GM18498 (cell line): ENCODE results near the gene CYB561D2.
"Not testable (repeated sequence)": the region's sequence is repeated elsewhere in the genome, so short reads cannot be mapped to it uniquely, and the experiment has no call there.

Source experiments
- ATAC-seq: cut with Tn5 transposase; IDR thresholded peaks from one replicate; pipeline ENCODE4 v1.9.1; 2021; ENCODE audit warnings: mild to moderate bottlenecking, moderate library complexity; ENCODE audit not compliant: unreplicated experiment

The CYB561D2 gene, protein sequence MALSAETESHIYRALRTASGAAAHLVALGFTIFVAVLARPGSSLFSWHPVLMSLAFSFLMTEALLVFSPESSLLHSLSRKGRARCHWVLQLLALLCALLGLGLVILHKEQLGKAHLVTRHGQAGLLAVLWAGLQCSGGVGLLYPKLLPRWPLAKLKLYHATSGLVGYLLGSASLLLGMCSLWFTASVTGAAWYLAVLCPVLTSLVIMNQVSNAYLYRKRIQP

DNA sequence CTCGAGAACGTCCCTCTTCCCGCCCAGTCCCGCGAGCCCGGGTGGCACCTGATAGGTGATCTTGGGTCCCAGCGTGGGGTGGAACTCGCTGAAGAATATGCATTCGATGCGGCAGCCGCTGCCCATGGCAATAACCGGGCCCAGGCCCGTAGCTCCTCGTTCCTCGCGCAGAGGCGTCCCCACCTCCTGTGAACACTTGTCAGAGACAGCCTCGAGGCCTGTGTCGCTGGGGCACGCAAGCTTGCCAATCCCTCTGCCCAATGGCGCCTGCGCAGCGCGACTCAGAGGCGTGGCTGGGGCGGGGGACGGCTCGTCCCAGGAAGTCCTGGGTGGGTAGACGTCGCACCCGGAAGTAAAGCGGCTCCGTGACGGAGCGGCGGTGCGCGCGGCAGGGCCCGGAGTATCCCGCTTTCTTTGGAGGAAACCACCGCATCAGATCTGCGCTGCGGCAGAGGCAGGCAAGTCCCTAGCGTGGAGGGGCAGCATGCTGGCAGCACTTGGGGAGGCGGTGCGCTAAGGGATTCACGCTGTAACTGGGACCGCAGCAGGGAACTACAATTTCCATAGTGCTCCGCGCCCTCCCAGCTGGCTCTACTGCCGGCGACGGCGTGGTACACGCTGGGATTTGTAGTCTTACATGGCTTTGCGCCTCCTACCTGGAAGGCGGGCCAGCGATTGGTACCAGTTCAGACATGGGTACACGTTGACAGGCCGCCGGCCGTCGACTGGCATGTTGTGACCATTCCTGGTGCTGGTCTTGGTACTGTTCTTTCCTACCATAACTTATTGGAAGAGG is at the start of gene CYB561D2, which contains the start of gene NPRL2:
CYB561D2 (plus strand) TSS at position 336 of the 796 bp plus-strand sequence. CDS start 572 bp downstream, outside the sequence.
NPRL2 (minus strand) TSS at position 249 of the 796 bp plus-strand sequence; CDS start at position 126, 123 bp downstream.
- ATAC-seq, result peak; percentile 85

DNA sequence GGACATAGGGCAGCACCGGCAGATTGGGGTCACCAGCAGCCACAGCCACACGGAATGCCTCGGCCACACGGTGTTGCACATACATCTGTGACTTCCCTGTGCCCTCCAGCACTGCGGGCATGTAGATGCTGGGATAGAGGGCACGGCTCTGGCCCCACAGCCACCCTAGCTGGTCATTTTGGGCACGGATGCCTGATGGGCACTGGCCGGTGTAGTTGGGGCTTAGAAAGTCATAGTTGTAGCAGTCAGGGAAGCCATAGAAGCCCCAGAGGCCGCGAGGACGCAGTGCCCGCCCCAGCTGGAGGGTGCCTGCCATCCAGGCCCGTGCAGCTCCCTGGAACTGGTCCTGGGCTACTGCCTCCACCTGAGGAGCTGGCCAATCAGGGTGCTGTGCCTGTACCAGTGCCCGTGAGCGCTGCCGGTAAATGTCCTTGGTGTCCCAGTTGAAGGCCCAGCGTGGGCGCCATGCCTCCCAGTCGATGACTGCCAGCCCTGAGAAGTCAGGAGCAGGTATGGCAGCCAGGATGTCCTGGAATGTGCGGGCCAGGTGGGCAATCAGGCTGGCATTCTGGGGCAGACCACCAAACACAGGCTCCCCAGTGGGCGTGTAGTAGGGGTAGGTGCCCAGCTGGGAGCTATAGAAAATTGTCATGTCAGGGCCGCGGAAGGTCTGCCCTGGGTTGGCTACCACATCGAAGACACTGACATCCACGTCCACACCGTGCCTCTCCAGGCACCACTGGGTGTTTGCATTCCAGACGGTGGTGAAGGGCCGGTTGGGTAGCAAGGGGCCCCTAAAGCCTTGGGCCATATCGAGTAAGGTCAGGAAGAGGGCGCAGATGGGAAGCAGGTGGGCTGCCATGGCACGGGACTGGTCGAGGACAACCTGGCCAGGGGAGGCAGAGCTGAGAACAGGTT is 48.3 kb upstream of the CYB561D2 start:
- ATAC-seq, result no peak

DNA sequence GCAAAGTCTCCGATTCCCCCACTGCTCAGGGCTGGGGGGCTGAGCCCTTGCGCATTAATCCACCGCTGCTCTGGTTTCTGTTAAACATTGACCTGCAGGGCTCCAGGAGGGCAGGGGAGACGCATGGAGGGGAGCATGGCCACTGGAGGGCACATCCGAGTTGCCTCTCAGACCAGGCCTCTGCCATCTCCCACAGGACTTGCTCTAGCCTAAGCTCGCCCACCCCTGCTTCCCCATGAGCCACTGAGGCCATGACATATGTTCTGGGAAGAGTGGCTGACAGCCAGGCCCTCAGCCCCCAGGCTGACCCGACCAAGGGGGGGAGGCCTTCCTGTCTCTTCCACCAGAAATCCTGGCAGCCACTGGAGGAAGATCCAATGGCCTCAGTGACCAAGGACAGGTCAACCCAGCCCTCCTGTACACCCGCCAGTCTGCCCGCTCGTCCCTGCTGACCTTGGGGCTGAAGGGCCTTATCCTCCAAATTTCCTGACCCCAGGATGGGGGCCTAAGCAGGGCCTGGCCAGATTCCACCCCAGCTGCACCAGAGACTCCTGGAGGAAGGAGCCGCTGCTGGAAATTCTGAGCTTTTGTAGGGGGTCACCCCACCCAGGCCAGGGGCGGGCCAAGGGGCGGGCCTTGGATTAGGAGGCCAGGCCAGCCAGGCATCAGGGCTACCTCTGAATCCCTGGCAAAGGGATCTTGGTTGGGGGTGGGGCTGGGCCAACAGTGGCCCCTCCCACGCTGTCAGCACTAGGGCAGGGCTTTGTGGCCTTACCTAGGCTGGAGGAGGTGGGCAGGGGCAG is 47.4 kb upstream of the CYB561D2 start, which contains the start of gene HYAL1:
HYAL1 (minus strand) TSS at position 562 of the 803 bp plus-strand sequence. CDS start 618 bp downstream, outside the sequence.
- no peak for ATAC-seq

DNA sequence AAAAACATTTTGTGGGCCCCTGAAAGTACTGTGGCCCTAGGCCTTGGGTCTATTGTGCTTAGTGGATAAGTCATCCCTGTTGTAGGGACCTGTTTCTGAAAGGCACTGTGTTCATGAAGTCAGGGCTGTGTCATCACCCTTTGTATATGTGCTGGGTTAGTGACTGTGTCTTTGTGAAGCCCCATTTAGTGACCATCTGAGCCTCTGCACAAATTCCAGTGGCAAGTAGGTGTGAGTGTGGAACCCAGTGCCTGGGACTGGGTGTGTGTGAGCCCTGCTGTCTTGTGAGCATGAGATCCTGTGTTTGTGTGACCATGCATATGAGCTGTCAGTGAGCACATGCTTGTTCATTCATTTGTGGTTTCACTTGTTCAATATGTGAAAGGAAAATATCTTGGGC is 46.1 kb upstream of the CYB561D2 start:
- ATAC-seq, result no peak

DNA sequence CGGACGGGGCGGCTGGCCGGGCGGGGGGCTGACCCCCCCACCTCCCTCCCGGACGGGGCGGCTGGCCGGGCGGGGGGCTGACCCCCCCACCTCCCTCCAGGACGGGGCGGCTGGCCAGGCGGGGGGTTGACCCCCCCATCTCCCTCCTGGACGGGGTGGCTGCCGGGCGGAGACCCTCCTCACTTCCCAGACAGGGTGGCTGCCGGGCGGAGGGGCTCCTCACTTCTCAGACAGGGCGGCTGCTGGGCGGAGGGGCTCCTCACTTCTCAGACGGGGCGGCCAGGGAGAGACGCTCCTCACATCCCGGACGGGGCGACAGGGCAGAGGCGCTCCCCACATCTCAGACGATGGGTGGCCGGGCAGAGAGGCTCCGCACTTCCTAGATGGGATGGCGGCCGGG is 38.6 kb upstream of the CYB561D2 start:
- not testable (repeated sequence) for ATAC-seq

DNA sequence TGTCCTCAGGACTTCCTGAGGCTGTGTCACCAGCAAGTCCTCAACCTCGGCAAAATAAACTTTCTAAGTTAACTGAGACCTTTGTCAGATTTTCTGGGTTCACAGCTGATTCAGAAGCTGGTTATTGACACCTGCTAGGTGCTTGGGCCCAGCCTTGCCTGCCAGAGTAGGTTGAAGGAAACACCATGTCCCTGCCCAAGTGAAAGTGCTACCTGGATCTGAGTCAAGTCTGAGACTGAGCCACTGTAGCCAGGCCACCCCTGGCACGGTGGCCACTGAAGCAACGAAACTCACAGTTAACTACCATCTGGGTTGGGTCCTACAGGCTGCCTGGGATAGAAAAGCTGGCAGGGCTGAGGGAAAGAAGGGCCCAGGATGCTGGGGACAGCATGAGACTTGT is 36.3 kb upstream of the CYB561D2 start:
- no peak for ATAC-seq

DNA sequence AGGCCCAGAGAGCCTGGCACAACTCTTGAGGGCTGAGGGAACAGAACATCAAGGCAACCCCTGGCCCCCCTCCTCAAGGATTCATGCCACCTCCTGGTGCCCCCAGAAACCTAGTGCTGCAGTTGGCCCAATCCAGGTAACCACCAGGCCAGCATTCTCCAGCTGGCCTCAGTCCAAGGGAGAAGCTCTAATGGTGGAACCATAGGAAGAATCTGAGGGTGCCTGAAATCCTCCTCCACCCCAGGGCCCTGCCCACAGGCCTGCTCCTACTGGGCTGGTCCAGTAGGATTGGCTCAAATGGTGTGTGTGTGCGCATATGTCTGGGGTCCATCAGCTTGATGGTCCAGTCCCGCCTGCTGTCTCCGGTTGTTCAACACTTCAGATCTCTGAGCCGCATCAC is 35.8 kb upstream of the CYB561D2 start:
- no peak for ATAC-seq

DNA sequence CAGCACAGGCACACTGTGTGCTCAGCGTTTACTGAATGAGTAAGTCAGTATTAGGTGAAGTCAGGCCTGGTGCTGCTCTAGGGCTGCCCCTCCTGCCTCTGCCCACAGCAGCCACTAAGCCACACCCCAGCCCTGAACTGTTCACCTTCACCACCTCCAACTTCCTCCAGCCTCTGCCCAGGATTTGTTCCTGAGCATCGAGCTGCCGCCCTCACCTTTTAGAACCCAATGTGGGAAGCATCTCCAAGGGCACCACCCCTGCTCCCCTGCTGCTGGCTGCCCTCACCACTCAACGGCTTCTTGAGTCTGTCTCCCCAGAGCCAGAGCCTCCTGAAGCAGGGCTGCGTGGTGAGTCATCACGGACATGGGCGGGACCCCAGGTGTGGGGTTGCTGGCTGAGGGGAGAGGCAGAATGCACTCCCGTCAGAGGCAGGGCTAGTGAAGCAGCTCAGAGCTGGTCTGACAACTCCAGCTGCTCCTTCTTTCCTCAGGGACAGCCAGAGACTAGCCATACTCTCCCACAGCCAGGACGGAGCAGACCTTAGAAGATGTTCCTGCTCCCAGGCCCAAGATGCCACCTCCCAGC is 33.9 kb upstream of the CYB561D2 start:
- no peak for ATAC-seq

DNA sequence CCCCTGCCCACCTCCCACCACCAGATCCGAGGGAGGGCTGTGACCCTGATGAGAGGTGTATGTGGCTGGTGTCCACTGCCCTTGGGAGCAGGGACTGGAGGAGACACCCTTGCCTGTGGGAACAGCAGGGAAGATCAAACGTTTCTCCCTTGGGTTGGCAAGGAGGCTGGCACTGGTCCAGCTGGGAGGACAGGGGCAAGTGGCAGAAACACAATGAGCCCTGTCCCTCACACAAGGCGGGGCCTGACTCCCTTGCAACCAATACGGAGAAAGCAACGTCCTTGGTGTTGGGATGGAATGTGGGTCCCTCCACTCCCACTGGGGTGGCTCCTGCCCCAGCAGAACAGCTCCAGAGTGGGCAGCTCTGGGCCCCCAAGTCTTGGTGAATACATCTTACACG is 33.4 kb upstream of the CYB561D2 start:
- ATAC-seq, result no peak

DNA sequence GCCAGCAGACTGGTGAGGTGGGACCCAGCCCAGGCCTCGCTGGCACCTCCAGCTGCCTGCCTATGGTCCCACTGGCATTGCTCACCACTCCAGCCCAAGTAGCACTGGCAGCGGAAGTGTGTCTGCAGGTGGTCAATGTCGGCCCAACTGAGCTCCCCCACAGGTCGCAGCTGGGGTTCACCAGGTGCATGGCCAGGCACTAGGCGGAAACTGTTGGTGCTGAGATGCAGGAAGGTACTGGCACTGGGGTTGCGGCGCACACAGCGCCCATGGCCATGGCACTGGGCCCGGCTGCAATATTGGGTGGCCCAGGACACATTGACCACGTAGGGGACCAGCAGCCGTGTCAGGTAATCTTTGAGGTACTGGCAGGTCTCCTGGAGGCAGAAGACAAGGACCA is 32.5 kb upstream of the CYB561D2 start:
- no peak for ATAC-seq

DNA sequence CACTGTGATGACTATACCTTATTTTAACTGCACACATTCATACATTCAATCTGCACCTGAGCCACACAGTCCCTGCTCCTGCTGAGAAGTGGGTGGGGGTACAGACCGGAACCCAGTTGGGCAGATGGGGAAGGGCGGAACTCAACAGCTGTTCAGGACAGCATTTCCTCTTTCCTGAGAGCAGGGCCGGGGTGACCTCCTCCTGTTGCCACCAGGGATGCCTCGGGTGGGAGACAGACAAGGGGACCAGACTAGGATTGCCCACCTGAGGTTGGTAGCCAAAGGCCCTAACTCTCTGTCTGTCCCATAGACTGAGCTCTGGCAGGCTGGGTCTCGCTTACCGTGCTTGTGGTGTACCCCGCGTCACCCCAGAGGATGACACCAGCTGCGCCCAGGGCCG is 32.0 kb upstream of the CYB561D2 start:
- no peak for ATAC-seq

DNA sequence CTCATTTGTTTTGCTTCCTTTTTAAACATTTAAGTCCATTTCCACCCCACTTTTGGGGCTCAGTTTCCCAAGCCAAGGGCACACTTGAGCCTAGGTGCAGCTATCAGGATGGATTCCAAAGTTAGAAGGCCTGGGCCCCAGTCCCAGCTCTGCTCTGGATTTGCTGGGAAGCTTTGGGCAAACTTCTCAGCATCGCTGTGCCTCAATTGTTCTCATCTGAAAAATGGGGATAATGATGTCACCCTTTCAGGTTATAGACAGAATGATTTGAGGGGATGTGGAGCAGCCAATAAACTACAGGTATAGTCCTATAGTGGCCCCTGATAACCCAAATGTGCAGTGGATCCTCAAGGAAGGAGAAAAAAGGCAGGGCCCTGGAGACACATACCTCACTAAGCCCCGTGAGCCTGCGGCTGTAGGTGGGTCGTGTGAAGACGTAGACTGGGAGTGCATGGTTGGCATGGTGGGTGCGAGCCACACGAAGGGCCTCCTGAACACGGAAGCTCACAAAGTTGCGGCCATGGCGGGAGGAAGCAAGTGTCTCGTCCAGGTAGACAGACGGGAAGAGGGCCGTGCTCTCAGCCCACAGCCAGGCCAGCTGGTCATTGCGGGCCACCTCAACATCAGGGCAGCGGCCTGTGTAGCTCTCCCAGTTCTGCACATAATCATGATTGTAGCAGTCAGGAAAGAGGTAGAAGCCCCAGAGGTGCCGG is 31.3 kb upstream of the CYB561D2 start:
- ATAC-seq, result no peak

DNA sequence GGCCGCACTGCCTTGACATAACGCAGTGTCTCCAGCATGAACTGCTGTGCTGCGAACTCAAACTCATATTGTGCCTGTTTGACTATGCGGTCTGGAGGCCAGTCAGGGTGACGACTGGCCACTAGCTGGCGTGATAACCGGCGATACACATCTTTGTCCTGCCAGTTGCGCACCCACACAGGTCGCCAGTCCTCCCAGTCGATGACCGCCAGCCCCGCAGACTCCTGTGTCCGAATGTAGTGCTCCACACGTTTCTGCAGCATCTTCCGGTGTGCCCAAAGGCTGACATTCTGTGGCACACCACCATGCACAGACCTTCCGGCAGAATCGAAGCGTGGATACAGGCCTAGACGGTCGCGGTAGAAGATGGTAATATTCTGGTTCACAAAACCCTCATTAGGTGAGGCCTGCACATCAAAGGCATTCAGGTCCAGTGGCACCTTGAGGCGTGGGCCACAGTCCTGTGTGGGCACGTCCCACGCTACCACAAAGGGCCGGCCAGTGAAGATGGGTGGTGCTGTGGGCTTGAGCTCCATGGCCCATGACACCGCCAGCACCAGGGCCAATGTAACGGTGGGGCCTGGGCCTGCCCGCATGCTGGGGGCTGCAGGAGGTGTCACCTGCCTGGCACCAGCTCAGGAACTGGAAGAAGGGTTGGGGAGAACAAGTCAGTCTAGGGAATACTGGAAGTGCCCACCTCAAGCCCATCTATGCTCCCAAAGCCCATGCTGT is 30.6 kb upstream of the CYB561D2 start:
- ATAC-seq, result no peak

DNA sequence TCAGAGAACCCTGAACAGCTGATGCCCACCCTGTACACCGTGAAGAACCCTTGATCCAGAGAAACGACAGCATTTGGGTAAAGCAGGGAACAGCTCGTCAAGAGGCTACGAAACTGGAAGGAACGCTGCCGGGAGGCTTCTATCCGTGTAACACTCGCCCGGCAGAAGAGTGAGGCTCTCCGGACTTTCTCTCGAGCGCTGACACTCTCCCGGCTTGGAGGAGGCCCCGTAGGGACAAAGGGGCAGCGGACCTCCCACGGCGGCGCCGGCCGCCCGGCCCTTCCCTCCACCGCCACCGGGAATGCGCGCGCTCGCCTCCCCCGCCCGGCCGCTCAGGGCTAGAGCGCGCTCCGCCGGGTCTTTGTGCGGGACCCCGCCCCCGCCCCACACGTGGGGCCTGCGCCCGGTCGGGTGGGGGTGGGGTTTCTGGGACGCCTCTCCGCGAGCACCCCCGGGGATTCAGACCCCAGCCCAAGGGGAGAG is 29.8 kb upstream of the CYB561D2 start:
- ATAC-seq, result peak; percentile 60

DNA sequence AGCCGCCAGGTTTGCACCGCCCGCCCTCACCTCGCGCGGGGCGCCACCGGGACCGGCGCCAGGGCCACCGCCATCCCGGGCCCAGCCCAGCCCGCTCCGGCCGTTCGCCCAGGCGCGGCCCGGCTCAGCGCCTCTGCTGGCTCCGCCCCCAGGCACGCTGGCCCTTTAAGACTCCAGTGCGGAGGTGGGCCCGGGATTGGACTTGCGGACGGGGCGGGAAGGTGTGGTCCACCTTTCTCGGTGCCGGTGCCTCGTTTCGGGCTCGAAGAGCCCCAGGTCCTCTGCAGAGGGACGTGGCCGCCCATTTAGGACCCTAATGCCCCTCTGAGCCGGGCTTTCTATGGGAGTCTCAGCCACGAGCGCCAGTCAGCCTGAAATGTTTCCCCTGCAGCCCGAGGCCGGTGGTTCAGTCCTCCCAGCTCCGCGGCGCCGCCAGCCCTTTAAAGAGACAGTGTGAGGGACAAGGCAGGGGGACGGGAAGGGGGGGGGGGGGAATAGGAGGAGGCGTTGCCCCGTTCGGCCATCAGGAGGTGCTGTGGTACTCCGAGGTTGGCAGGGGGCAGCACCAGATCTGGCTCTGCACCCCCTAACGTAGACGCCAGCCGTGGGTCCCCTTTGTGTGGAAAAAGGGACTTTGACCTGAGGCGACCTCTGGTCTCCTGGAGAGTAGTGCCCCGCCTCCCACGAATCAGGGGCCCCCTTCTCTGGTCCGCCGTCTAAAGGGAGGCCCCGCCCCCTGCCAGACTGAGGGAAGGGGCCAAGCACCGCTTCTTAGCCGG is 29.1 kb upstream of the CYB561D2 start:
- ATAC-seq, result peak; percentile 87

DNA sequence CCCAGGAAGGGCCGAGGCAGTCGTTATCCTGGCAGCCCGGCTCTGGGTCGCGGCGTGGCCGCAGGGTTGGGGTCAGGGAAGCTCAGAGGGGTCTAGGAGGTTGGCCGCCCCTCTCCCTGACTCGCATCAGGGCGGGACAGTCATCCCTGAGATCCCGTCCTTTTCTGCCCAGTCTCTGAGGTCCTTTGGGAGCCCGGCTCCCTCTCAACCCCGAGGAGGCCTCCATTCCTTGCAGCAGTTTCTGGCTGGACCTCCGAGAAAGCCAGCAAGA is 28.6 kb upstream of the CYB561D2 start:
- no peak for ATAC-seq

DNA sequence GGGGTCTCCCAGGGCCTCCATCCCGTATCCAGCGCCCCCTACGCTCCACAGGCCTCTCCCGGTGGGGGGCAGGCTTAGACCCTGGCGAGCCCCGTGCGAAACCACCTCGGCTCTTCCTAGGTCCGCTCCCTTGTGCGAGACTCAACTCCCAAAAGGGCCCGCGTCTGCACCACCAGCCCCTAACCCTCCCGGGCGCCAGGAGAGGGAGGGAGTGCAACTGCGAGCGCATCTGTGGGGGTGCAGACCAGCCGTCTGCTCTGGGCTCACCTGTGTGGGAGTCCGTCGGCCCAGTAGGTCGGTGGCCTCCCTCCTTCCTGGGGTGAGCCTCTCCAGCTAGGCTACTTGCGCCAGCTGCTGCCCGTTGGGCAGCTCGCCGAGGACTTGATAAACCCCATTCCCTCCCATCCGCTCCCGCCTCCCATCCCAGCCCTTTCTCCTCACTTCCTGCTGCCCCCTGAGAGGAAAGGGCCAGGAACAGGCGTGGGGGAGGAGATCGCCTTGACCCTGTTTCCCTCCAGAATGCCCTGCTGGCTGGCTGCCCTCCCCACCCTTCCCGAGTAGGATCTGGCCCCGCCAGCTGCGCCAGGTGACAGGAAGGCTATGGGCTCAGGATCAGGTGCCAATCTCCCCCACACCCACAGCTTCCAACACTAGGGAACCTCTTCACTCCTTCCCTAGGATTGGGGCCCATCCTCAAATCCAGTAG is 28.1 kb upstream of the CYB561D2 start, which contains the start of gene HYAL2:
HYAL2 (minus strand) TSS at position 360 of the 706 bp plus-strand sequence. CDS start 2,256 bp downstream, outside the sequence.
- ATAC-seq, result no peak
